ENCODE measurements around the gene TXNRD3.

DNA sequence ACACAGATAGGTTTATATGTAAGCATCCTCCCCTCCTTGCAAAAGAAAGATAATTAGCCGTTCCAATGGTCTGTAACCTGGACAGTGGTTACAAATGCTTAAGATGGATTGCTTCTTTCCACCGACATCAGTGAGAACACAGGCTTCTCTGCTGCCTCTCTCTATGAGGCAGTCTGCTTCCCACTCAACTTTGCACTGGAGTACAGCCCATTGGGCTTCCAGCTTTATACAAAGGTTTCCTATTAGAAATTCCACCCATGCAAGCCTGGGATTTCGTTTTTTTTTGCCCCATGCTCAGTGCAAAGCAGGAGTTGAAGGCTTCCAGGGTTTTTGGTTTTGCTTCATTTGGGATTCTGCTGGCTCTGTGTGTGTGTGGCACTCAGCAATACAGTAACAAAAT, 48.9 kb downstream of the TXNRD3 start:
- TF ChIP-seq, protein P1, sequence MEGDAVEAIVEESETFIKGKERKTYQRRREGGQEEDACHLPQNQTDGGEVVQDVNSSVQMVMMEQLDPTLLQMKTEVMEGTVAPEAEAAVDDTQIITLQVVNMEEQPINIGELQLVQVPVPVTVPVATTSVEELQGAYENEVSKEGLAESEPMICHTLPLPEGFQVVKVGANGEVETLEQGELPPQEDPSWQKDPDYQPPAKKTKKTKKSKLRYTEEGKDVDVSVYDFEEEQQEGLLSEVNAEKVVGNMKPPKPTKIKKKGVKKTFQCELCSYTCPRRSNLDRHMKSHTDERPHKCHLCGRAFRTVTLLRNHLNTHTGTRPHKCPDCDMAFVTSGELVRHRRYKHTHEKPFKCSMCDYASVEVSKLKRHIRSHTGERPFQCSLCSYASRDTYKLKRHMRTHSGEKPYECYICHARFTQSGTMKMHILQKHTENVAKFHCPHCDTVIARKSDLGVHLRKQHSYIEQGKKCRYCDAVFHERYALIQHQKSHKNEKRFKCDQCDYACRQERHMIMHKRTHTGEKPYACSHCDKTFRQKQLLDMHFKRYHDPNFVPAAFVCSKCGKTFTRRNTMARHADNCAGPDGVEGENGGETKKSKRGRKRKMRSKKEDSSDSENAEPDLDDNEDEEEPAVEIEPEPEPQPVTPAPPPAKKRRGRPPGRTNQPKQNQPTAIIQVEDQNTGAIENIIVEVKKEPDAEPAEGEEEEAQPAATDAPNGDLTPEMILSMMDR (conservative IDR thresholded peaks at IDR 0.05 in 1 of 2, IDR thresholded peaks at IDR 0.05 in 1 of 2; ENCODE audit: low read depth in 1 of 2, low read length in 2 of 2): no peak
- no peak for TF ChIP-seq EZH2 (IDR thresholded peaks at IDR 0.05; ENCODE audit: low read length, missing control alignments)

All from fibroblast of lung (primary cell).